DMS153 treated with DMSO at 0.1 percent for 48 hours (cell line): ENCODE results near the gene OR4A47.
"Not testable (repeated sequence)": the region's sequence is repeated elsewhere in the genome, so short reads cannot be mapped to it uniquely, and the experiment has no call there.

Experiments used
- DNase-seq: peaks from one replicate; lab custom pipeline; 2025; ENCODE audit not compliant: unreplicated experiment; lab: John Stamatoyannopoulos, UW

Gene OR4A47

GRCh38 chr11:48488493-48488892, at the start of gene OR4A47:
Gene OR4A47, plus strand, starts transcription at chr11:48488793. Its CDS starts 0 bp downstream, at chr11:48488793.
- not testable (repeated sequence) for DNase-seq

GRCh38 chr11:48455909-48456308, 32.7 kb upstream of the OR4A47 start:
- not testable (repeated sequence) for DNase-seq

GRCh38 chr11:48473966-48474365, 14.6 kb upstream of the OR4A47 start:
- not testable (repeated sequence) for DNase-seq

GRCh38 chr11:48474703-48475102, 13.9 kb upstream of the OR4A47 start:
- DNase-seq = not testable (repeated sequence)

- not testable (repeated sequence) for DNase-seq
These were observed 17.6 kb downstream of the OR4A47 start for GRCh38 chr11:48506169-48506568.

- DNase-seq = no peak
These were observed 50.4 kb downstream of the OR4A47 start for GRCh38 chr11:48538991-48539390.
